HEK293 (cell line): ENCODE results near the gene EBF4.

Experiments
- CTCF ChIA-PET: fragments of 350-600 bp; formaldehyde crosslinking; extraction: SDS; loops from one replicate; lab custom pipeline; 2021; ENCODE audit warnings: antibody characterized with exemption; lab: Yijun Ruan, JAX
- POLR2A ChIA-PET: fragments of 300-600 bp; formaldehyde crosslinking; extraction: SDS; loops from one replicate; lab custom pipeline; 2020; ENCODE audit warnings: antibody characterized with exemption, inconsistent platforms; lab: Yijun Ruan, JAX
- H3K27ac ChIP-seq: fragments of 200-500 bp; sonication (Bioruptor generic); 2 replicates; pipeline ENCODE4 v1.5.1; 2014; ENCODE audit warnings: low read depth, low read length, control low read depth, inconsistent platforms; ENCODE audit errors: extremely low read depth
- H3K36me3 ChIP-seq, 2 experiments: fragments of 200-500 bp in 1 of 2; sonication (Bioruptor generic) in 1 of 2; 1 replicate in 1 of 2; 2 replicates in 1 of 2; pipeline ENCODE4 v1.5.1; 2014 to 2017; ENCODE audit warnings: inconsistent platforms in 2 of 2, low read length in 2 of 2; ENCODE audit not compliant: control insufficient read depth in 2 of 2, insufficient read depth in 1 of 2
- H3K4me1 ChIP-seq: fragments of 200-500 bp; sonication (Bioruptor generic); 2 replicates; pipeline ENCODE4 v1.5.1; 2014; ENCODE audit warnings: mild to moderate bottlenecking, low read length, inconsistent platforms; ENCODE audit not compliant: control insufficient read depth, insufficient read depth
- H3K4me3 ChIP-seq: 2 replicates; pipeline ENCODE4 v1.5.1; 2011; ENCODE audit warnings: low read depth, mild to moderate bottlenecking, control low read depth, low read length, moderate library complexity
- H3K9me3 ChIP-seq: fragments of 200-500 bp; sonication (Bioruptor generic); 2 replicates; pipeline ENCODE4 v1.5.1; 2014; ENCODE audit warnings: low read depth, low read length, inconsistent platforms; ENCODE audit not compliant: control insufficient read depth, insufficient read depth
- CTCF ChIP-seq: fragments of 450-650 bp; formaldehyde crosslinking; IDR thresholded peaks from 2 replicates; pipeline ENCODE4 v1.5.1; 2016; ENCODE audit warnings: missing biosample characterization, missing genetic modification characterization
- GLIS1 ChIP-seq: fragments of 450-650 bp; formaldehyde crosslinking; IDR thresholded peaks from 2 replicates; pipeline ENCODE4 v1.5.1; 2016; ENCODE audit warnings: missing biosample characterization, missing genetic modification characterization
- WT1 ChIP-seq: fragments of 450-650 bp; formaldehyde crosslinking; IDR thresholded peaks from 2 replicates; pipeline ENCODE4 v1.5.1; 2016; ENCODE audit warnings: missing biosample characterization, missing genetic modification characterization
- ZBTB44 ChIP-seq: fragments of 450-650 bp; IDR thresholded peaks from 2 replicates; pipeline ENCODE4 v1.5.1; 2018; ENCODE audit warnings: missing biosample characterization, mild to moderate bottlenecking, missing genetic modification characterization
- ZIC2 ChIP-seq: fragments of 450-650 bp; formaldehyde crosslinking; IDR thresholded peaks from 2 replicates; pipeline ENCODE4 v1.5.1; 2016; ENCODE audit warnings: missing biosample characterization, missing genetic modification characterization
- ZNF10 ChIP-seq: fragments of 450-650 bp; formaldehyde crosslinking; IDR thresholded peaks from 2 replicates; pipeline ENCODE4 v1.5.1; 2017; ENCODE audit warnings: missing biosample characterization, missing genetic modification characterization
- ZNF114 ChIP-seq: fragments of 450-650 bp; formaldehyde crosslinking; IDR thresholded peaks from 2 replicates; pipeline ENCODE4 v1.5.0; 2017; ENCODE audit warnings: missing biosample characterization, missing genetic modification characterization
- ZNF138 ChIP-seq: fragments of 450-650 bp; formaldehyde crosslinking; IDR thresholded peaks from 2 replicates; pipeline ENCODE4 v1.5.1; 2016; ENCODE audit warnings: missing biosample characterization, missing genetic modification characterization, borderline replicate concordance
- ZNF175 ChIP-seq: fragments of 450-650 bp; formaldehyde crosslinking; IDR thresholded peaks from 2 replicates; pipeline ENCODE4 v1.5.1; 2016; ENCODE audit warnings: missing biosample characterization, missing genetic modification characterization
- ZNF280D ChIP-seq: fragments of 450-650 bp; formaldehyde crosslinking; IDR thresholded peaks from 2 replicates; pipeline ENCODE4 v1.5.1; 2016; ENCODE audit warnings: missing biosample characterization, missing genetic modification characterization
- ZNF354C ChIP-seq: fragments of 450-650 bp; formaldehyde crosslinking; IDR thresholded peaks from 2 replicates; pipeline ENCODE4 v1.5.1; 2016; ENCODE audit warnings: missing biosample characterization, missing genetic modification characterization, low read depth, borderline replicate concordance
- ZNF398 ChIP-seq: fragments of 450-650 bp; formaldehyde crosslinking; IDR thresholded peaks from 2 replicates; pipeline ENCODE4 v1.5.1; 2017; ENCODE audit warnings: missing biosample characterization, missing genetic modification characterization
- ZNF530 ChIP-seq: fragments of 450-650 bp; formaldehyde crosslinking; IDR thresholded peaks from 2 replicates; pipeline ENCODE4 v1.5.1; 2016; ENCODE audit warnings: low read depth, missing biosample characterization, missing genetic modification characterization
- ZNF558 ChIP-seq: fragments of 450-650 bp; formaldehyde crosslinking; IDR thresholded peaks from 2 replicates; pipeline ENCODE4 v1.5.1; 2016; ENCODE audit warnings: missing biosample characterization, missing genetic modification characterization
- ZNF561 ChIP-seq: fragments of 450-650 bp; IDR thresholded peaks from 2 replicates; pipeline ENCODE4 v1.5.1; 2018; ENCODE audit warnings: missing biosample characterization, missing genetic modification characterization, borderline replicate concordance
- ZNF654 ChIP-seq: fragments of 450-650 bp; formaldehyde crosslinking; IDR thresholded peaks from 2 replicates; pipeline ENCODE4 v1.5.1; 2016; ENCODE audit warnings: low read depth, missing biosample characterization, missing genetic modification characterization
- ZNF664 ChIP-seq: fragments of 450-650 bp; formaldehyde crosslinking; IDR thresholded peaks from 2 replicates; pipeline ENCODE4 v1.5.1; 2016; ENCODE audit warnings: missing biosample characterization, missing genetic modification characterization
- ZNF776 ChIP-seq: fragments of 450-650 bp; formaldehyde crosslinking; IDR thresholded peaks from 2 replicates; pipeline ENCODE4 v1.5.0; 2017; ENCODE audit warnings: missing biosample characterization, missing genetic modification characterization, borderline replicate concordance

EBF4 gene

GRCh38 chr20:2709205-2709981, 16.8 kb downstream of the EBF4 start:
- no peaks in the 10 kb centered on the region for H3K9me3 ChIP-seq
- H3K27ac ChIP-seq: no peak overlapping the region
- CTCF ChIA-PET: interaction anchor here (0.5 to 1.1 kb wide), 3 partner anchors 34 to 291 kb away, joined by 3 to 5 read pairs (median 3); no protein-coding TSS in a partner anchor
- POLR2A ChIA-PET: no interaction called here
- peaks cover 4% of the 10 kb centered on the region; the same call in 1 of the 2 replicates for H3K4me1 ChIP-seq
- no peak overlapping the region for H3K4me3 ChIP-seq
- TF ChIP-seq ZIC2 (tag by site-specific recombination): peak; percentile 74
- TF ChIP-seq ZNF561 (tag by site-specific recombination): no peak
- TF ChIP-seq GLIS1: peak; percentile 26; the same call in 1 of the 2 replicates
- TF ChIP-seq, all 188 proteins: peak for 2
- peaks cover 0 to 13% of the 10 kb centered on the region in 2 experiments; a peak in 1 of 3 replicates for H3K36me3 ChIP-seq

GRCh38 chr20:2713285-2713684, 20.7 kb downstream of the EBF4 start:
- ChIA-PET CTCF (interaction anchor here (0.6 to 2.4 kb wide), 14 partner anchors 11 to 287 kb away, joined by 3 to 9 read pairs (median 4); no protein-coding TSS in a partner anchor), POLR2A (no interaction called here)
- no peaks in the 10 kb centered on the region for H3K9me3 ChIP-seq
- H3K36me3 ChIP-seq: peaks cover 0 to 13% of the 10 kb centered on the region in 2 experiments; a peak in 1 of 3 replicates
- H3K4me3 ChIP-seq: no peak overlapping the region
- no peaks in the 10 kb centered on the region for H3K4me1 ChIP-seq
- TF ChIP-seq CTCF (tag by site-specific recombination): peak; percentile 13; the same call in 1 of the 2 replicates
- TF ChIP-seq ZNF558 (tag by site-specific recombination): no peak
- TF ChIP-seq WT1: no peak
- peak; percentile 53 for TF ChIP-seq ZNF654 (tag by site-specific recombination)
- TF ChIP-seq ZNF398: no peak
- no peak overlapping the region for H3K27ac ChIP-seq

GRCh38 chr20:2729251-2729713, 36.7 kb downstream of the EBF4 start:
- POLR2A ChIA-PET: interaction anchor here (0.6 to 1.1 kb wide), 3 partner anchors 22 to 607 kb away, joined by 3 to 5 read pairs (median 4); no protein-coding TSS in a partner anchor
- no peak overlapping the region for H3K4me3 ChIP-seq
- no peak for TF ChIP-seq ZNF354C (tag by site-specific recombination)
- TF ChIP-seq ZNF175 (tag by site-specific recombination): no peak
- TF ChIP-seq ZNF114: no peak
- H3K9me3 ChIP-seq: no peaks in the 10 kb centered on the region
- H3K4me1 ChIP-seq: no peaks in the 10 kb centered on the region
- H3K36me3 ChIP-seq: no peaks in the 10 kb centered on the region; a peak in 1 of 3 replicates
- no peak overlapping the region for H3K27ac ChIP-seq
- CTCF ChIA-PET: interaction anchor here (0.6 to 2.5 kb wide), 7 partner anchors 13 to 59 kb away, joined by 3 to 8 read pairs (median 4); no protein-coding TSS in a partner anchor

GRCh38 chr20:2729791-2730190, 37.2 kb downstream of the EBF4 start:
- H3K36me3 ChIP-seq: no peaks in the 10 kb centered on the region; a peak in 1 of 3 replicates
- no peaks in the 10 kb centered on the region for H3K9me3 ChIP-seq
- H3K4me1 ChIP-seq: no peaks in the 10 kb centered on the region
- no peak overlapping the region for H3K4me3 ChIP-seq
- no peak overlapping the region for H3K27ac ChIP-seq
- ChIA-PET CTCF (interaction anchor here (1.1 to 1.9 kb wide), 4 partner anchors 12 to 57 kb away, joined by 3 to 5 read pairs (median 4); no protein-coding TSS in a partner anchor), POLR2A (interaction anchor here (0.9 to 1.1 kb wide), 2 partner anchors 22 to 282 kb away, joined by 3 to 4 read pairs; no protein-coding TSS in a partner anchor)
- no peak for TF ChIP-seq ZNF664 (tag by site-specific recombination)
- TF ChIP-seq ZNF10 (tag by site-specific recombination): no peak
- no peak for TF ChIP-seq ZNF138 (tag by site-specific recombination)
- TF ChIP-seq ZBTB44 (tag by site-specific recombination): no peak
- no peak for TF ChIP-seq ZNF530
- no peak for TF ChIP-seq ZNF280D (tag by site-specific recombination)
- TF ChIP-seq ZNF776 (tag by site-specific recombination): no peak
